K562 (cell line): ENCODE data around the gene PARD3. TPM values are rescaled to one million over a fixed set of nuclear protein-coding genes. Genes with fewer than 3 reads are reported as not detected.

Experiments
- ATAC-seq: fragments of 200-7000 bp; cut with Tn5 transposase; 3 replicates; pipeline ENCODE4 v1.9.1; 2020; ENCODE audit warnings: moderate library complexity
- BruUV-seq: library from RNA; stranded (reverse); fragments of 400-500 nt; replicated peaks from 2 replicates; lab custom pipeline; 2021; lab: Mats Ljungman, UMichigan
- CTCF ChIA-PET: fragments of 300-600 bp; formaldehyde crosslinking; extraction: SDS; loops from one replicate; lab custom pipeline; 2021; ENCODE audit warnings: low intra/inter-chr PET ratio; lab: Yijun Ruan, JAX
- POLR2A ChIA-PET: fragments of 300-600, 350-650 bp; sonication (Branson Sonifier 250); formaldehyde crosslinking; extraction: SDS; loops from one replicate; lab custom pipeline; 2021; ENCODE audit warnings: antibody characterized with exemption, inconsistent platforms; lab: Yijun Ruan, JAX
- DNase-seq, 4 experiments: peaks; one replicate each; pipeline versions ENCODE4 v3.0.0 to v3.0.0-alpha.2; 2011 to 2018; ENCODE audit warnings: low spot score in 3 of 4, mixed read lengths in 3 of 4; ENCODE audit errors: extremely low read depth in 1 of 4
- FAIRE-seq: peaks from 2 replicates; lab custom pipeline; 2011; peaks lifted over from hg19 to GRCh38; lab: Jason Lieb, UNC
- H2AFZ ChIP-seq: 2 replicates; pipeline ENCODE4 v1.6.0; 2011; ENCODE audit warnings: low read depth, low read length, control low read depth, inconsistent platforms
- H3K27ac ChIP-seq: fragments of 200-600 bp; 3 replicates; pipeline ENCODE4 v1.8.0; 2011; ENCODE audit warnings: low read depth, mild to moderate bottlenecking, control low read depth, inconsistent platforms, low read length, moderate library complexity, mixed read lengths; ENCODE audit errors: extremely low read depth
- H3K27me3 ChIP-seq, 2 experiments: fragments of 300-600 bp in 1 of 2; 2 replicates in 1 of 2; 3 replicates in 1 of 2; pipeline versions ENCODE4 v1.6.0 to v1.8.0; 2011; ENCODE audit warnings: inconsistent platforms in 2 of 2, low read length in 2 of 2, mild to moderate bottlenecking in 1 of 2, mixed read lengths in 1 of 2, moderate library complexity in 1 of 2; ENCODE audit not compliant: control insufficient read depth in 2 of 2, insufficient read depth in 2 of 2
- H3K36me3 ChIP-seq: fragments of 300-600 bp; 3 replicates; pipeline ENCODE4 v1.8.0; 2011; ENCODE audit warnings: mild to moderate bottlenecking, low read length, inconsistent platforms; ENCODE audit not compliant: control insufficient read depth, insufficient read depth
- H3K4me1 ChIP-seq, 2 experiments: fragments of 200-600 bp in 1 of 2; replicated peaks in 1 of 2; 2 replicates in 1 of 2; 3 replicates in 1 of 2; pipeline versions ENCODE4 v1.5.1 to v1.8.0; 2011; ENCODE audit warnings: inconsistent platforms in 2 of 2, low read length in 2 of 2, mild to moderate bottlenecking in 1 of 2, mixed read lengths in 1 of 2, moderate library complexity in 1 of 2; ENCODE audit not compliant: control insufficient read depth in 2 of 2, insufficient read depth in 2 of 2
- H3K4me2 ChIP-seq: 2 replicates; pipeline ENCODE4 v1.6.1; 2011; ENCODE audit warnings: low read length, control low read depth, inconsistent platforms, mixed read lengths; ENCODE audit not compliant: insufficient read depth
- H3K4me3 ChIP-seq: fragments of 200-600 bp; sonication (generic), shearing (Covaris generic); 2 replicates; pipeline ENCODE4 v1.5.1; 2016; ENCODE audit warnings: control low read depth, inconsistent platforms
- H3K79me2 ChIP-seq: fragments of 200-600 bp; 3 replicates; pipeline ENCODE4 v1.8.0; 2011; ENCODE audit warnings: low read length, inconsistent platforms; ENCODE audit not compliant: control insufficient read depth, insufficient read depth
- H3K9ac ChIP-seq, 2 experiments: 2 replicates each; pipeline versions ENCODE4 v1.6.0 to v1.6.1; 2011; ENCODE audit warnings: low read depth in 2 of 2, low read length in 2 of 2, control low read depth in 1 of 2, inconsistent platforms in 1 of 2, mild to moderate bottlenecking in 1 of 2, mixed read lengths in 1 of 2; ENCODE audit not compliant: insufficient read depth in 1 of 2
- H3K9me1 ChIP-seq: one replicate; pipeline ENCODE4 v1.6.0; 2011; ENCODE audit warnings: inconsistent platforms, mild to moderate bottlenecking, low read length, moderate library complexity; ENCODE audit not compliant: control insufficient read depth, insufficient read depth
- H3K9me3 ChIP-seq: replicated peaks from 2 replicates; pipeline ENCODE4 v1.5.1; 2011; ENCODE audit warnings: low read depth, low read length, inconsistent platforms; ENCODE audit not compliant: control insufficient read depth, insufficient read depth
- H4K20me1 ChIP-seq: replicated peaks from 2 replicates; pipeline ENCODE4 v1.6.1; 2011; ENCODE audit warnings: low read length, inconsistent platforms, mixed read lengths; ENCODE audit not compliant: control insufficient read depth, insufficient read depth
- ZEB2 ChIP-seq: fragments of 450-650 bp; IDR thresholded peaks from 2 replicates; pipeline ENCODE4 v1.6.1; 2016
- ZNF121 ChIP-seq: sonication (generic); formaldehyde crosslinking; conservative IDR thresholded peaks from 2 replicates; pipeline ENCODE4 v1.8.0; 2022; ENCODE audit warnings: missing genetic modification reagents
- WGBS: fragments of 100-300 bp; shearing (Covaris generic); methylation state at CpG from one replicate; pipeline ENCODE4 v1.1.6; 2016; ENCODE audit warnings: low coverage, mixed read lengths; ENCODE audit not compliant: insufficient coverage; ENCODE audit errors: missing lambda C conversion rate; 5-methylcytosine and 5-hydroxymethylcytosine counted together
- in situ Hi-C: fragments of 300-500 bp; cut with MboI; formaldehyde crosslinking; loops from 4 replicates; pipeline ENCODE4 v1.15.0; 2018; ENCODE audit warnings: inconsistent platforms, mixed read lengths
- intact Hi-C: fragments of 100-400 bp; cut with micrococcal nuclease; formaldehyde crosslinking; loops from 2 replicates; pipeline ENCODE4 v1.14.2; 2022
- polyA plus RNA-seq, 8 experiments: library from polyadenylated mRNA; depleted of rRNA in 4 of 8; stranded (reverse) in 5 of 8; unstranded in 3 of 8; fragments of >200 nt; fragmentation: Nextera tagmentation in 2 of 8; fragmentation: Illumina TruSeq in 1 of 8; extraction: Ambion mirVana in 2 of 8; extraction: Trizol in 1 of 8; gene quantifications; 2 replicates each; pipeline versions ENCODE4 v1.2.1 to v1.2.3, GENCODE V29; 2011 to 2014; ENCODE audit warnings: inconsistent platforms in 1 of 8, missing spikeins in 1 of 8
- total RNA-seq, 7 experiments: library from RNA; depleted of rRNA in 6 of 7; stranded (reverse); fragments of >200 nt in 6 of 7; fragmentation: Illumina TruSeq in 2 of 7; extraction: Trizol in 2 of 7; gene quantifications; 2 replicates each; pipeline versions ENCODE4 v1.2.1 to v1.2.3, GENCODE V29; 2011 to 2021; ENCODE audit warnings: low replicate concordance in 1 of 7
- TF ChIP-seq, protein P1 (sequence below): fragments of 450-650 bp; conservative IDR thresholded peaks from 2 replicates; pipeline ENCODE4 v1.6.1; 2016; ENCODE audit warnings: missing genetic modification characterization, low read depth, mild to moderate bottlenecking, control low read depth, missing compliant biosample characterization

PARD3 gene
- total and polyA plus RNA-seq, 9 of the 15 experiments (the other 6 are each of a cell fraction or from before 2014, with no cell fraction given) = 2.7 to 11.7 (median 7.7) TPM

DNA sequence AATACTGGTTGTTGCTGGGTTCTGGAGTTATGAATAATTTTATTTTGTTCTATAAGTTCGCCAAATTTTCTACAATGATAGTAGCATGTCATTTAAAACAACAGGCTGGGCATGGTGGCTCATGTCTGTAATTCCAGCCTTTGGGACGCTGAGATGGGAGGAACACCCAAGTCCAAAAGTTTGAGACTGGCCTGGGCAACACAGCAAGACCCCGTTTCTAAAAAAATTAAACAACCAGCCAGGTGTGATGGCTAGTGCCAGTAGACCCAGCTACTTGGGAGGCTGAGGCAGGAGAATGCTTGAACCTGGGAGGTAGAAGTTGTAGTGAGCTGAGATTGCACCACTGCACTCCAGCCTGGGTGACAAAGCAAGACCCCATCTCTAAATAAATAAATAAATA, 347.7 kb downstream of the PARD3 start:
- Histone ChIP-seq H3K4me1 (no peaks in the 10 kb centered on the region), H3K9me3 (no peaks in the 10 kb centered on the region), H3K4me2 (no peak overlapping the region), H4K20me1 (no peaks in the 10 kb centered on the region), H3K27ac (no peak overlapping the region), H2AFZ (no peak overlapping the region), H3K9me1 (no peaks in the 10 kb centered on the region), H3K9ac (no peak overlapping the region), H3K27me3 (no peaks in the 10 kb centered on the region; a peak in 1 of 5 replicates), H3K4me3 (no peak overlapping the region), H3K36me3 (no peaks in the 10 kb centered on the region), H3K79me2 (no peaks in the 10 kb centered on the region)
- in situ Hi-C loops (no loop called here), intact Hi-C loops (no loop called here)
- no peak for FAIRE-seq
- POLR2A ChIA-PET = interaction anchor here (0.6 to 0.8 kb wide), 2 partner anchors 11 to 39 kb away, joined by 3 to 4 read pairs; no protein-coding TSS in a partner anchor
- no TSS peak for BruUV-seq
- DNase-seq = no peak
- no peak for ATAC-seq
- WGBS = 19% methylated on average over 3 of the region's 3 CpGs
- TF ChIP-seq, protein P1, sequence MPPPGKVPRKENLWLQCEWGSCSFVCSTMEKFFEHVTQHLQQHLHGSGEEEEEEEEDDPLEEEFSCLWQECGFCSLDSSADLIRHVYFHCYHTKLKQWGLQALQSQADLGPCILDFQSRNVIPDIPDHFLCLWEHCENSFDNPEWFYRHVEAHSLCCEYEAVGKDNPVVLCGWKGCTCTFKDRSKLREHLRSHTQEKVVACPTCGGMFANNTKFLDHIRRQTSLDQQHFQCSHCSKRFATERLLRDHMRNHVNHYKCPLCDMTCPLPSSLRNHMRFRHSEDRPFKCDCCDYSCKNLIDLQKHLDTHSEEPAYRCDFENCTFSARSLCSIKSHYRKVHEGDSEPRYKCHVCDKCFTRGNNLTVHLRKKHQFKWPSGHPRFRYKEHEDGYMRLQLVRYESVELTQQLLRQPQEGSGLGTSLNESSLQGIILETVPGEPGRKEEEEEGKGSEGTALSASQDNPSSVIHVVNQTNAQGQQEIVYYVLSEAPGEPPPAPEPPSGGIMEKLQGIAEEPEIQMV = no peak
- TF ChIP-seq ZNF121 (CRISPR knock-in tag) = peak; percentile 57
- CTCF ChIA-PET = no interaction called here

DNA sequence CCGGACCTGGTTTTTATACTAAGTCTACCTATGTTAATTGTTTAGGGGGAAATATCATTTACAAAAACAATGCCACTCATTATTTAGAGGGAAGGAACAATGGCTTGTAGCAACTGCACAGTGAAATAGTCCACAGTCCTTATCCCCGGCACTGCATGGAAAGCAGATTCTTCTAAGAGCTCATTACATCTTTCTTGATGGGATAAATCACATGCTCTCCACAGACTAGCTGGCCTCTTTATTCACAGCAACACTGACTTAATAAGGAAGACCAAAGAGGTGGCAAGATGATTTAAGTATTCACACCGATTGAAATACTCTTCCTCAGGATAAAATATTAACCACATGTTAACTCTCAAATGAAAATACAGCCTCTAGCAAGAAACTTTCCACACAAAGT, 349.4 kb downstream of the PARD3 start:
- Histone ChIP-seq H3K9ac (no peak overlapping the region), H3K27ac (no peak overlapping the region), H3K36me3 (no peaks in the 10 kb centered on the region), H3K27me3 (no peaks in the 10 kb centered on the region; a peak in 1 of 5 replicates), H3K79me2 (no peaks in the 10 kb centered on the region), H4K20me1 (no peaks in the 10 kb centered on the region), H2AFZ (no peak overlapping the region)
- 26% methylated on average over 3 of the region's 3 CpGs for WGBS
- CTCF ChIA-PET = interaction anchor here (0.6 kb wide), 1 partner anchor 173 kb away, joined by 4 read pairs; no protein-coding TSS in a partner anchor
- no peak for TF ChIP-seq ZEB2
- TF ChIP-seq, all 486 proteins: peak for 0
- in situ Hi-C loops = no loop called here
- H3K4me1 ChIP-seq = no peaks in the 10 kb centered on the region
- FAIRE-seq = no peak
- intact Hi-C loops = no loop called here
- no peak for DNase-seq
- no peak overlapping the region for H3K4me2 ChIP-seq
- no peak for ATAC-seq
- POLR2A ChIA-PET = interaction anchor here (0.6 kb wide), 1 partner anchor 538 kb away, joined by 4 read pairs; no protein-coding TSS in a partner anchor
- no peaks in the 10 kb centered on the region for H3K9me1 ChIP-seq
- H3K9me3 ChIP-seq = no peaks in the 10 kb centered on the region
- BruUV-seq = no TSS peak
- no peak overlapping the region for H3K4me3 ChIP-seq
